Gastrocnemius medialis (tissue), 4 donors: ENCODE measurements around the gene NFIC.

Experiments
- POLR2A ChIP-seq, 2 donors: fragments of 450-650 bp; IDR thresholded peaks; one replicate each; pipeline ENCODE4 v1.6.1; 2017; ENCODE audit warnings: antibody characterized with exemption in 2 of 2, mild to moderate bottlenecking in 2 of 2, moderate library complexity in 2 of 2
- TF ChIP-seq, protein P1 (sequence below), 5 experiments: fragments of 450-650 bp in 3 of 5; fragments of 200-600 bp in 2 of 5; sonication (generic) in 2 of 5; IDR thresholded peaks in 4 of 5; conservative IDR thresholded peaks in 1 of 5; 1 replicate in 4 of 5; 2 replicates in 1 of 5; pipeline ENCODE4 v1.5.1; 2016 to 2019; ENCODE audit warnings: antibody characterized with exemption in 5 of 5, mild to moderate bottlenecking in 3 of 5, moderate library complexity in 3 of 5

DNA sequence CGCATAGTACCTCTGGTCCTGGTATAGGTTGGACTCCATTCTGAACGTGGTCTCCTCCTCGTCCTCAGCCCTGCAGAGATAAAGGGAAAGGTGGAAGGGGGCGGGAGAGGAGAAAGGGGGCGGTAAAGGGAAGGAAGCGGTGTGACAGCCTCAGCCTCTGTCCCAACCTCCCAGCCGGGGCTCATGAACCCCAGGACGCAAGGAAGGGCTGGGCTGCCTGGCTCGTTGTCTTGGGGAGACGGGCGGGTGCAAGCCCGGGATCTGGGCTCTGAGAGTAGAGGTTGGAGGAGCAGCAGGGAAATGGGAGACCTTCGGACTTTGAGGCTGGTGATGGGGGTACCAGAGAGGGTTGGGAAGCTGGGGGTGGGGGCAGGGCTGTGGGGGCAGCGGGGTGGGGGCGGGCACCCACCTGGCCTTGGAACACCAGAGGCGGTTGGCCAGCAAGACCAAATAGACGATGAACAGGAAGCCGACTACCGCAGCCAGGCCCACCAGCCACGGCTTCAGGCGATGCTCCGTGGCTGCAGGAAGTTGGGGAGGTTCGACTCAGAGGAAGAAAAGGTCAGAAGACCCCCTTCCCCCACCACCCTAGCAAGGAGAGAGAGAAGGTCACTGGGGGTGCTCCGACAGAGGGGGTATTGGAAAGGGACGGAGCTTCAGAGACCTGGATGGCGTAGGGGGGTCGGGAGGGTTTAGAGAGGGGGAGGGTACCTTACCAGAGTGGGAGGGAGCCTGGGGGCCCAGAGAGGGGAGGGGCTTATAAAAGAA lies 112.2 kb downstream of the NFIC start:
- no peak for TF ChIP-seq POLR2A (IDR thresholded peaks at IDR 0.05)
- TF ChIP-seq, protein P1, sequence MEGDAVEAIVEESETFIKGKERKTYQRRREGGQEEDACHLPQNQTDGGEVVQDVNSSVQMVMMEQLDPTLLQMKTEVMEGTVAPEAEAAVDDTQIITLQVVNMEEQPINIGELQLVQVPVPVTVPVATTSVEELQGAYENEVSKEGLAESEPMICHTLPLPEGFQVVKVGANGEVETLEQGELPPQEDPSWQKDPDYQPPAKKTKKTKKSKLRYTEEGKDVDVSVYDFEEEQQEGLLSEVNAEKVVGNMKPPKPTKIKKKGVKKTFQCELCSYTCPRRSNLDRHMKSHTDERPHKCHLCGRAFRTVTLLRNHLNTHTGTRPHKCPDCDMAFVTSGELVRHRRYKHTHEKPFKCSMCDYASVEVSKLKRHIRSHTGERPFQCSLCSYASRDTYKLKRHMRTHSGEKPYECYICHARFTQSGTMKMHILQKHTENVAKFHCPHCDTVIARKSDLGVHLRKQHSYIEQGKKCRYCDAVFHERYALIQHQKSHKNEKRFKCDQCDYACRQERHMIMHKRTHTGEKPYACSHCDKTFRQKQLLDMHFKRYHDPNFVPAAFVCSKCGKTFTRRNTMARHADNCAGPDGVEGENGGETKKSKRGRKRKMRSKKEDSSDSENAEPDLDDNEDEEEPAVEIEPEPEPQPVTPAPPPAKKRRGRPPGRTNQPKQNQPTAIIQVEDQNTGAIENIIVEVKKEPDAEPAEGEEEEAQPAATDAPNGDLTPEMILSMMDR (IDR thresholded peaks at IDR 0.05 in 4 of 5, conservative IDR thresholded peaks at IDR 0.05 in 1 of 5): no peak
